Stomach (tissue), 4 donors: ENCODE results near the gene NAV3.

Source experiments
- CTCF ChIP-seq, 7 experiments: fragments of 450-650 bp in 4 of 7; fragments of 200-600 bp in 3 of 7; sonication (generic) in 3 of 7; IDR thresholded peaks; one replicate each; pipeline ENCODE4 v1.5.1; 2016 to 2019; ENCODE audit warnings: antibody characterized with exemption in 7 of 7, control low read depth in 2 of 7, mild to moderate bottlenecking in 1 of 7
- POLR2A ChIP-seq, 4 donors: fragments of 450-650 bp; IDR thresholded peaks; one replicate each; pipeline ENCODE4 v1.6.1; 2016; ENCODE audit warnings: antibody characterized with exemption in 4 of 4, control low read depth in 2 of 4, mild to moderate bottlenecking in 1 of 4, moderate library complexity in 1 of 4

- TF ChIP-seq CTCF (IDR thresholded peaks at IDR 0.05) (no peak), POLR2A (IDR thresholded peaks at IDR 0.05) (no peak)
These were observed 206.2 kb downstream of the NAV3 start for GRCh38 chr12:78036874-78037273.
